HG02973 (cell line): ENCODE data around the gene TMEM106B.

Experiments used
- ATAC-seq: cut with Tn5 transposase; IDR thresholded peaks from one replicate; pipeline ENCODE4 v1.9.1; 2021; ENCODE audit warnings: moderate library complexity; ENCODE audit not compliant: unreplicated experiment

Gene TMEM106B

GRCh38 chr7:12226756-12227155 lies 15.7 kb downstream of the TMEM106B start:
- ATAC-seq, result no peak

- ATAC-seq, result no peak
Measured at GRCh38 chr7:12228024-12228423, 16.9 kb downstream of the TMEM106B start.

GRCh38 chr7:12229046-12229445 lies 18.0 kb downstream of the TMEM106B start:
- no peak for ATAC-seq

- no peak for ATAC-seq
Measured at GRCh38 chr7:12231097-12231496, 20.0 kb downstream of the TMEM106B start.

- no peak for ATAC-seq
Measured at GRCh38 chr7:12233175-12233574, 22.1 kb downstream of the TMEM106B start.

GRCh38 chr7:12234334-12234865 lies 23.3 kb downstream of the TMEM106B start:
- ATAC-seq, result no peak

GRCh38 chr7:12235970-12236369 lies 24.9 kb downstream of the TMEM106B start:
- no peak for ATAC-seq

- no peak for ATAC-seq
Measured at GRCh38 chr7:12237007-12237406, 25.9 kb downstream of the TMEM106B start.

- no peak for ATAC-seq
Measured at GRCh38 chr7:12239806-12240205, 28.7 kb downstream of the TMEM106B start.

GRCh38 chr7:12244129-12244528 lies 33.0 kb downstream of the TMEM106B start:
- no peak for ATAC-seq

- ATAC-seq, result no peak
Measured at GRCh38 chr7:12244694-12245093, 33.6 kb downstream of the TMEM106B start.

GRCh38 chr7:12249706-12250105 lies 38.6 kb downstream of the TMEM106B start:
- ATAC-seq, result no peak

GRCh38 chr7:12250232-12250631 lies 39.1 kb downstream of the TMEM106B start:
- no peak for ATAC-seq

- ATAC-seq, result no peak
Measured at GRCh38 chr7:12256090-12256489, 45.0 kb downstream of the TMEM106B start.

GRCh38 chr7:12257582-12257981 lies 46.5 kb downstream of the TMEM106B start:
- ATAC-seq, result peak; percentile 100

GRCh38 chr7:12258074-12258473 lies 47.0 kb downstream of the TMEM106B start:
- ATAC-seq, result no peak

- ATAC-seq, result no peak
Measured at GRCh38 chr7:12267542-12267941, 56.4 kb downstream of the TMEM106B start.

GRCh38 chr7:12269100-12269895 lies 58.2 kb downstream of the TMEM106B start:
- no peak for ATAC-seq

- ATAC-seq, result no peak
Measured at GRCh38 chr7:12281038-12281437, 69.9 kb downstream of the TMEM106B start.

GRCh38 chr7:12287901-12288300 lies 76.8 kb downstream of the TMEM106B start:
- ATAC-seq, result no peak

GRCh38 chr7:12289996-12290395 lies 78.9 kb downstream of the TMEM106B start:
- ATAC-seq, result no peak

- ATAC-seq, result no peak
Measured at GRCh38 chr7:12290761-12291160, 79.7 kb downstream of the TMEM106B start.

- ATAC-seq, result no peak
Measured at GRCh38 chr7:12291870-12292269, 80.8 kb downstream of the TMEM106B start.
